GM19467 (cell line): ENCODE measurements around the gene COL17A1.
A peak's percentile ranks its signal among the peaks of the same experiment; 100 is the strongest.

ENCODE experiments used
- ATAC-seq: cut with Tn5 transposase; IDR thresholded peaks from one replicate; pipeline ENCODE4 v1.9.1; 2021; ENCODE audit warnings: mild to moderate bottlenecking, moderate library complexity; ENCODE audit not compliant: unreplicated experiment

The COL17A1 gene

GRCh38 chr10:103995134-103995533 lies 90.5 kb downstream of the COL17A1 start:
- ATAC-seq = no peak

- no peak for ATAC-seq
Observed at GRCh38 chr10:103991393-103992128, 94.1 kb downstream of the COL17A1 start.

GRCh38 chr10:103990531-103990930 lies 95.1 kb downstream of the COL17A1 start:
- ATAC-seq = no peak

- ATAC-seq = no peak
Observed at GRCh38 chr10:103990121-103990520, 95.6 kb downstream of the COL17A1 start.

DNA sequence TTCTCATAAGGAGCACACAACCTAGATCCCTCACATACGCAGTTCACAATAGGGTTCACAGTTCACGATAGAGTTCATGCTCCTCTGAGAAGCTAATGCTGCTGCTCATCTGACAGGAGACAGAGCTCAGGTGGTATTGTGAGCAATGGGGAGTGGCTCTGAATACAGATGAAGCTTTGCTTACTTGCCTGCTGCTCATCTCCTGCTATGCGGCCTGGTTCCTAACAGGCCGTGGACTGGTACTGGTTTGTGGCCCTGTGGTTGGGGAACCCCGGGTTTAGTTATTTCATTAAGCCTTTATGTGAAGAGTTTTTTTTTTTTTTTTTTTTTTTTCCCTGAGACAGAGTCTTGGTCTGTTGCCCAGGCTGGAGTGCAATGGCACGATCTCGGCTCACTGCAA lies 99.3 kb downstream of the COL17A1 start:
- peak; percentile 41 for ATAC-seq

DNA sequence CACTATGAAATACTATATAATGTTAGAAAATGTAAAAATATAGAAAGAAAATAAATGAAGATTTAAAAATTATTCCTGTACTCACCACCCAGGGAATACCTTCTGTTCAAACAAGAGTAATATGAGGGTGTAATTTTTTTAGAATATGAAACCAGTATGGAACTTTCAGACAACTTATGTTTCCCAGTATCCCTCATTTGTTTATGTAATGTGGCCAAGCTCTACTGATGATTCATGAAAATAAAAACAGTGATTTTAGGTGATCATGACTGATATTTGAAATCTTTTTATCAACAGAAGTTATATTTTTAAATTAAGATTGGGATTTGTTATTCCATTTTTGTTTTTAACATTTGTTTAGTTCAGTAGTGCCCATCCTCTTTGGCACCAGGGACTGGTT lies 100.0 kb downstream of the COL17A1 start:
- no peak for ATAC-seq

- ATAC-seq = peak; percentile 71
Observed at GRCh38 chr10:103983367-103983911, 102.2 kb downstream of the COL17A1 start.

- no peak for ATAC-seq
Observed at GRCh38 chr10:103982639-103983038, 103.0 kb downstream of the COL17A1 start.
